HepG2 (cell line): ENCODE data around the gene TBC1D22A. TPM values are rescaled to one million over a fixed set of nuclear protein-coding genes. Genes with fewer than 3 reads are reported as not detected.

Source experiments
- ATAC-seq: fragments of 200-7000 bp; cut with Tn5 transposase; 3 replicates; pipeline ENCODE4 v1.9.1; 2020; ENCODE audit warnings: mild to moderate bottlenecking, moderate library complexity
- BruUV-seq: library from RNA; stranded (reverse); fragments of 400-500 nt; replicated peaks from 2 replicates; lab custom pipeline; 2021; lab: Mats Ljungman, UMichigan
- CTCF ChIA-PET: fragments of 300-600 bp; formaldehyde crosslinking; extraction: SDS; loops from one replicate; lab custom pipeline; 2021; ENCODE audit warnings: low total read pairs, inconsistent platforms, low intra/inter-chr PET ratio; lab: Yijun Ruan, JAX
- POLR2A ChIA-PET: fragments of 350-600 bp; sonication (Branson Sonifier 250); formaldehyde crosslinking; loops from one replicate; lab custom pipeline; 2020; ENCODE audit warnings: antibody characterized with exemption, inconsistent platforms; lab: Yijun Ruan, JAX
- DNase-seq: peaks from one replicate; pipeline ENCODE4 v3.0.0-alpha.2; 2015; ENCODE audit warnings: low spot score
- FAIRE-seq: peaks from 3 replicates; lab custom pipeline; 2011; peaks lifted over from hg19 to GRCh38; lab: Jason Lieb, UNC
- H2AFZ ChIP-seq: one replicate; pipeline ENCODE4 v1.6.1; 2011; ENCODE audit warnings: low read length, inconsistent platforms
- H3K27ac ChIP-seq: fragments of 300-600 bp; 3 replicates; pipeline ENCODE4 v1.8.0; 2011; ENCODE audit warnings: mixed run types, mild to moderate bottlenecking, mixed read lengths, low read length, inconsistent platforms; ENCODE audit not compliant: insufficient read depth; ENCODE audit errors: extremely low read length
- H3K27me3 ChIP-seq, 2 experiments: fragments of 200-600 bp in 1 of 2; 2 replicates in 1 of 2; 3 replicates in 1 of 2; pipeline versions ENCODE4 v1.6.0 to v1.8.0; 2011; ENCODE audit warnings: low read length in 2 of 2, mild to moderate bottlenecking in 2 of 2, moderate library complexity in 2 of 2, inconsistent platforms in 1 of 2; ENCODE audit not compliant: insufficient read depth in 2 of 2, control insufficient read depth in 1 of 2
- H3K36me3 ChIP-seq, 2 experiments: fragments of 200-600 bp in 1 of 2; replicated peaks in 1 of 2; 2 replicates in 1 of 2; 3 replicates in 1 of 2; pipeline versions ENCODE4 v1.5.1 to v1.8.0; 2011; ENCODE audit warnings: low read length in 2 of 2, inconsistent platforms in 1 of 2; ENCODE audit not compliant: insufficient read depth in 2 of 2, control insufficient read depth in 1 of 2
- H3K4me1 ChIP-seq: 2 replicates; pipeline ENCODE4 v1.5.1; 2012; ENCODE audit warnings: low read length, inconsistent platforms; ENCODE audit not compliant: insufficient read depth
- H3K4me2 ChIP-seq: 2 replicates; pipeline ENCODE4 v1.6.0; 2011; ENCODE audit warnings: low read depth, low read length, inconsistent platforms
- H3K4me3 ChIP-seq, 3 experiments: fragments of 200-600 bp in 1 of 3; sonication (generic), shearing (Covaris generic) in 1 of 3; replicated peaks in 1 of 3; 2 replicates each; pipeline ENCODE4 v1.5.1; 2011 to 2016; ENCODE audit warnings: low read length in 3 of 3, inconsistent platforms in 2 of 3, low read depth in 2 of 3, mild to moderate bottlenecking in 2 of 3, control low read depth in 1 of 3, mixed read lengths in 1 of 3; ENCODE audit not compliant: insufficient read depth in 1 of 3
- H3K79me2 ChIP-seq: one replicate; pipeline ENCODE4 v1.6.1; 2011; ENCODE audit warnings: low read length, inconsistent platforms; ENCODE audit not compliant: insufficient read depth
- H3K9ac ChIP-seq: 2 replicates; pipeline ENCODE4 v1.6.0; 2011; ENCODE audit warnings: mild to moderate bottlenecking, low read depth, low read length, inconsistent platforms; ENCODE audit not compliant: insufficient read depth
- H3K9me3 ChIP-seq: 2 replicates; pipeline ENCODE4 v1.5.1; 2012; ENCODE audit warnings: mild to moderate bottlenecking, low read length
- H4K20me1 ChIP-seq: 2 replicates; pipeline ENCODE4 v1.6.0; 2011; ENCODE audit warnings: inconsistent platforms, mild to moderate bottlenecking, low read length, moderate library complexity; ENCODE audit not compliant: insufficient read depth
- DPF2 ChIP-seq: sonication (generic); formaldehyde crosslinking; IDR thresholded peaks from 2 replicates; pipeline ENCODE4 v1.4.0; 2020; ENCODE audit warnings: mild to moderate bottlenecking, low read depth, missing genetic modification reagents, borderline replicate concordance
- FOSL1 ChIP-seq: sonication (generic); formaldehyde crosslinking; IDR thresholded peaks from 2 replicates; pipeline ENCODE4 v1.9.0; 2021; ENCODE audit warnings: missing genetic modification reagents, borderline replicate concordance
- HES4 ChIP-seq: sonication (generic); formaldehyde crosslinking; IDR thresholded peaks from 2 replicates; pipeline ENCODE4 v1.9.0; 2021; ENCODE audit warnings: mild to moderate bottlenecking, missing genetic modification reagents, borderline replicate concordance
- NFYB ChIP-seq: sonication (generic); formaldehyde crosslinking; IDR thresholded peaks from 2 replicates; pipeline ENCODE4 v1.4.0; 2020; ENCODE audit warnings: missing genetic modification reagents
- SP4 ChIP-seq: sonication (generic); formaldehyde crosslinking; IDR thresholded peaks from 2 replicates; pipeline ENCODE4 v1.8.1; 2023; ENCODE audit warnings: mild to moderate bottlenecking, missing genetic modification reagents
- TBX3 ChIP-seq: fragments of 450-650 bp; IDR thresholded peaks from 2 replicates; pipeline ENCODE4 v1.6.1; 2017; ENCODE audit warnings: antibody characterized with exemption, mild to moderate bottlenecking, inconsistent platforms, borderline replicate concordance
- XBP1 ChIP-seq: sonication (generic); formaldehyde crosslinking; IDR thresholded peaks from 2 replicates; pipeline ENCODE4 v1.5.0; 2020; ENCODE audit warnings: missing genetic modification reagents
- XRCC5 ChIP-seq: fragments of 200-400 bp; formaldehyde crosslinking; optimal IDR thresholded peaks from 2 replicates; pipeline ENCODE3; 2017; ENCODE audit warnings: mild to moderate bottlenecking, low read length
- ZNF263 ChIP-seq: sonication (generic); formaldehyde crosslinking; IDR thresholded peaks from 2 replicates; pipeline ENCODE4 v1.4.0; 2020; ENCODE audit warnings: missing genetic modification reagents
- ZNF382 ChIP-seq: sonication (generic); formaldehyde crosslinking; IDR thresholded peaks from 2 replicates; pipeline ENCODE4 v1.5.0; 2020; ENCODE audit warnings: missing genetic modification reagents, mild to moderate bottlenecking, borderline replicate concordance
- ZNF543 ChIP-seq: sonication (generic); formaldehyde crosslinking; IDR thresholded peaks from 2 replicates; pipeline ENCODE4 v1.4.0; 2020; ENCODE audit warnings: mild to moderate bottlenecking, missing genetic modification reagents
- WGBS: methylation state at CpG from one replicate; pipeline ENCODE4 v1.1.6; 2017; ENCODE audit warnings: low lambda C conversion rate; 5-methylcytosine and 5-hydroxymethylcytosine counted together
- in situ Hi-C: cut with HindIII; loops from 2 replicates; pipeline ENCODE4 v1.10.0; 2017; ENCODE audit warnings: low pct_unique_long_range_greater_than_20kb; ENCODE audit not compliant: extremely low pct_ligation_motif_present
- intact Hi-C: fragments of 100-400 bp; cut with micrococcal nuclease; formaldehyde crosslinking; loops from one replicate; pipeline ENCODE4 v1.10.0; 2022; ENCODE audit not compliant: unreplicated experiment
- polyA plus RNA-seq, 8 experiments: library from polyadenylated mRNA; depleted of rRNA in 3 of 8; stranded (reverse) in 7 of 8; unstranded in 1 of 8; fragments of >200 nt; fragmentation: Illumina TruSeq in 4 of 8; extraction: Trizol in 4 of 8; gene quantifications; 2 replicates each; pipeline versions ENCODE4 v1.2.1 to v1.2.3, GENCODE V29; 2011 to 2016; ENCODE audit warnings: low read depth in 4 of 8, missing spikeins in 1 of 8, mixed read lengths in 1 of 8; ENCODE audit not compliant: insufficient read depth in 1 of 8
- total RNA-seq, 5 experiments: library from RNA; depleted of rRNA; stranded (reverse); fragments of >200 nt; fragmentation: Illumina TruSeq; extraction: Trizol; gene quantifications; 2 replicates each; pipeline ENCODE4 v1.2.3, GENCODE V29; 2016; ENCODE audit warnings: low read depth in 1 of 5
- TF ChIP-seq, protein P1 (sequence below): sonication (generic); formaldehyde crosslinking; IDR thresholded peaks from 2 replicates; pipeline ENCODE4 v1.8.1; 2023; ENCODE audit warnings: mild to moderate bottlenecking, missing genetic modification reagents, borderline replicate concordance
- TF ChIP-seq, protein P2 (sequence below): sonication (generic); formaldehyde crosslinking; IDR thresholded peaks from 2 replicates; pipeline ENCODE4 v1.4.0; 2020; ENCODE audit warnings: missing genetic modification reagents
- TF ChIP-seq, protein P3 (sequence below): sonication (generic); formaldehyde crosslinking; IDR thresholded peaks from 2 replicates; pipeline ENCODE4 v1.4.0; 2020; ENCODE audit warnings: missing genetic modification reagents
- TF ChIP-seq, protein P4 (sequence below): sonication (generic); formaldehyde crosslinking; IDR thresholded peaks from 2 replicates; pipeline ENCODE4 v1.4.0; 2020; ENCODE audit warnings: missing genetic modification reagents

Gene TBC1D22A
- total and polyA plus RNA-seq, 2 of the 13 experiments (the other 11 are each of a cell fraction or from before 2014, with no cell fraction given), result 17.3 to 18.0 TPM

DNA sequence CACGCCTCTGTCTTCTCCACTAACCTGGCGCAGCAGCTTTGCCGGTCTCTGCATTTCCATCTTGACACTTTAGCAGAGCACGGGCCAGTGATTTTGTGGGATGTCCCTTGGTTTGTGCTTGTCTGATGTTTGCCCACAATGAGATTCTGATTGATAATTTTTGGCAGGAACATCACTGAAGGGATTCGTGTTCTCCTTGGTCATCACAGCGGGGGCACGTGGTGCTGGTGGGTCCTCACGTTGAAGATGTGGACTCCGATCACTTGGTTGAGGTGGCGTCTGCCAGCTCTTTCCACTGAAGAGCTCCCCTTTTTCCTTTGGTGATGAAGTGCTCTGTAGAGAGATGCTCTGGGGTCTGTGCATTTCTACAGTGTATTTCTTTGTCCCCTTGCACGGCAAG, 37.2 kb downstream of the TBC1D22A start:
- in situ Hi-C loops, result no loop called here
- POLR2A ChIA-PET, result interaction anchor here (1.5 kb wide), 1 partner anchor 37 kb away, joined by 25 read pairs; the partner anchor contains the start of gene TBC1D22A

More for the DNA sequence above, 37.2 kb downstream of the TBC1D22A start:
- Histone ChIP-seq H2AFZ (no peak overlapping the region), H3K9me3 (no peaks in the 10 kb centered on the region), H3K36me3 (peaks cover 20 to 38% of the 10 kb centered on the region in 2 experiments), H3K79me2 (peaks cover 4% of the 10 kb centered on the region), H3K4me2 (no peak overlapping the region), H3K27me3 (no peaks in the 10 kb centered on the region), H4K20me1 (no peaks in the 10 kb centered on the region), H3K4me1 (peaks cover 64% of the 10 kb centered on the region), H3K27ac (no peak overlapping the region), H3K4me3 (no peak overlapping the region), H3K9ac (no peak overlapping the region)
- CTCF ChIA-PET, result no interaction called here
- 98% methylated on average over 11 of the region's 11 CpGs for WGBS
- ATAC-seq, result no peak
- no TSS peak for BruUV-seq
- DNase-seq, result no peak
- FAIRE-seq, result no peak
- intact Hi-C loops, result loop anchor here (2.0 to 5.0 kb wide), 3 partner anchors 25 to 138 kb away; no protein-coding TSS in a partner anchor
- TF ChIP-seq FOSL1 (CRISPR knock-in tag), result no peak
- no peak for TF ChIP-seq HES4 (CRISPR knock-in tag)
- TF ChIP-seq, protein P1, sequence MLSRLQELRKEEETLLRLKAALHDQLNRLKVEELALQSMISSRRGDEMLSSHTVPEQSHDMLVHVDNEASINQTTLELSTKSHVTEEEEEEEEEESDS, result no peak
- TF ChIP-seq, protein P2, sequence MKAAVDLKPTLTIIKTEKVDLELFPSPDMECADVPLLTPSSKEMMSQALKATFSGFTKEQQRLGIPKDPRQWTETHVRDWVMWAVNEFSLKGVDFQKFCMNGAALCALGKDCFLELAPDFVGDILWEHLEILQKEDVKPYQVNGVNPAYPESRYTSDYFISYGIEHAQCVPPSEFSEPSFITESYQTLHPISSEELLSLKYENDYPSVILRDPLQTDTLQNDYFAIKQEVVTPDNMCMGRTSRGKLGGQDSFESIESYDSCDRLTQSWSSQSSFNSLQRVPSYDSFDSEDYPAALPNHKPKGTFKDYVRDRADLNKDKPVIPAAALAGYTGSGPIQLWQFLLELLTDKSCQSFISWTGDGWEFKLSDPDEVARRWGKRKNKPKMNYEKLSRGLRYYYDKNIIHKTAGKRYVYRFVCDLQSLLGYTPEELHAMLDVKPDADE (CRISPR knock-in tag), result no peak
- no peak for TF ChIP-seq ZNF543 (CRISPR knock-in tag)
- no peak for TF ChIP-seq TBX3
- no peak for TF ChIP-seq NFYB (CRISPR knock-in tag)
- TF ChIP-seq XBP1 (CRISPR knock-in tag), result no peak
- TF ChIP-seq, protein P3, sequence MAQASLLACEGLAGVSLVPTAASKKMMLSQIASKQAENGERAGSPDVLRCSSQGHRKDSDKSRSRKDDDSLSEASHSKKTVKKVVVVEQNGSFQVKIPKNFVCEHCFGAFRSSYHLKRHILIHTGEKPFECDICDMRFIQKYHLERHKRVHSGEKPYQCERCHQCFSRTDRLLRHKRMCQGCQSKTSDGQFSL (CRISPR knock-in tag), result no peak
- TF ChIP-seq ZNF382, result no peak
- no peak for TF ChIP-seq XRCC5
- TF ChIP-seq ZNF263 (CRISPR knock-in tag), result no peak
- TF ChIP-seq DPF2 (CRISPR knock-in tag), result no peak
- TF ChIP-seq, protein P4, sequence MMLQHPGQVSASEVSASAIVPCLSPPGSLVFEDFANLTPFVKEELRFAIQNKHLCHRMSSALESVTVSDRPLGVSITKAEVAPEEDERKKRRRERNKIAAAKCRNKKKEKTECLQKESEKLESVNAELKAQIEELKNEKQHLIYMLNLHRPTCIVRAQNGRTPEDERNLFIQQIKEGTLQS (CRISPR knock-in tag), result no peak
- no peak for TF ChIP-seq SP4 (CRISPR knock-in tag)
- TF ChIP-seq, all 625 proteins: peak for 0
